Tibial artery (tissue), 4 donors: ENCODE data around the gene SDF4.

Experiments
- DNase-seq, 2 donors: peaks; one replicate each; pipeline ENCODE4 v3.0.0-alpha.2; 2019
- H3K27ac ChIP-seq, 2 donors: fragments of 200-600 bp; sonication (generic) in 1 of 2; 1 replicate in 1 of 2; 2 replicates in 1 of 2; pipeline ENCODE4 v1.5.1; 2018 to 2019; ENCODE audit warnings: mild to moderate bottlenecking in 1 of 2
- H3K27me3 ChIP-seq, 2 donors: fragments of 200-600 bp; sonication (generic) in 1 of 2; one replicate each; pipeline versions ENCODE4 v1.5.1 to v1.6.0; 2016 to 2019
- H3K36me3 ChIP-seq, 3 donors: fragments of 200-600 bp; sonication (generic) in 2 of 3; one replicate each; pipeline ENCODE4 v1.5.1; 2016 to 2019; ENCODE audit warnings: mild to moderate bottlenecking in 2 of 3
- H3K4me1 ChIP-seq, 4 donors: fragments of 200-600 bp; sonication (generic) in 2 of 4; 1 replicate in 3 of 4; 2 replicates in 1 of 4; pipeline ENCODE4 v1.5.1; 2016 to 2019
- H3K4me3 ChIP-seq, 2 donors: fragments of 200-600 bp; sonication (generic) in 1 of 2; 1 replicate in 1 of 2; 2 replicates in 1 of 2; pipeline ENCODE4 v1.5.1; 2018 to 2019; ENCODE audit warnings: mild to moderate bottlenecking in 2 of 2
- H3K9me3 ChIP-seq, 3 donors: fragments of 200-600 bp; sonication (generic) in 1 of 3; one replicate each; pipeline ENCODE4 v1.5.1; 2016 to 2019
- CTCF ChIP-seq, 2 experiments: fragments of 200-600 bp in 1 of 2; fragments of 450-650 bp in 1 of 2; IDR thresholded peaks; one replicate each; pipeline ENCODE4 v1.5.1; 2017 to 2019; ENCODE audit warnings: antibody characterized with exemption in 2 of 2, mild to moderate bottlenecking in 1 of 2, moderate library complexity in 1 of 2
- intact Hi-C: fragments of 100-400 bp; cut with DNase I; formaldehyde crosslinking; loops from one replicate; pipeline ENCODE4 v1.15.0; 2023; ENCODE audit warnings: low total_unique reads

The SDF4 gene

GRCh38 chr1:1189111-1189510 lies 42.7 kb downstream of the SDF4 start:
- DNase-seq, result no peak
- H3K36me3 ChIP-seq, result no peaks in the 10 kb centered on the region
- no peak overlapping the region for H3K4me3 ChIP-seq
- no peaks in the 10 kb centered on the region for H3K4me1 ChIP-seq
- no peaks in the 10 kb centered on the region for H3K27me3 ChIP-seq
- no peak for TF ChIP-seq CTCF (IDR thresholded peaks at IDR 0.05)
- H3K27ac ChIP-seq, result no peak overlapping the region
- H3K9me3 ChIP-seq, result no peaks in the 10 kb centered on the region
- intact Hi-C loops, result no loop called here

DNA sequence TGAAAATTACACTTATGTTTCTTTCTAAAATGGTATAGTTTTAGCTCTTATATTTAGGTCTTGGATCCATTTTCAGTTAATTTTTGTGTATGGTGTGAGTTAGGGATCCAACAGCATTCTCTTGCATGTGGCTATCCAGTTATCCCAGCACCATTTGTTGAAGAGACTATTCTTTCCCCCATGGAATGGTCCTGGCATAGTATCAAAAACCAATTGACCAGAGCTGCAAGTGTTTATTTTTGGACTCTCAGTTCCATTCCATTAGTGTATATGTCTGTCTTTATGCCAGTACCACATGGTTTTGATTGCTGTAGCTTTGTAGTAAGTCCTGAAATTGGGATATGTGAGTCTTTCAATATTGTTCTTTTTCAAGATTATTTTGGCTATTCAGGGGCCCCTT lies 43.9 kb downstream of the SDF4 start:
- H3K27ac ChIP-seq, result no peak overlapping the region
- H3K4me3 ChIP-seq, result no peak overlapping the region
- H3K4me1 ChIP-seq, result no peaks in the 10 kb centered on the region
- H3K9me3 ChIP-seq, result no peaks in the 10 kb centered on the region
- intact Hi-C loops, result no loop called here
- H3K36me3 ChIP-seq, result no peaks in the 10 kb centered on the region
- peaks cover 0 to 8% of the 10 kb centered on the region in 2 donors for H3K27me3 ChIP-seq
- no peak for TF ChIP-seq CTCF (IDR thresholded peaks at IDR 0.05)
- DNase-seq, result no peak

DNA sequence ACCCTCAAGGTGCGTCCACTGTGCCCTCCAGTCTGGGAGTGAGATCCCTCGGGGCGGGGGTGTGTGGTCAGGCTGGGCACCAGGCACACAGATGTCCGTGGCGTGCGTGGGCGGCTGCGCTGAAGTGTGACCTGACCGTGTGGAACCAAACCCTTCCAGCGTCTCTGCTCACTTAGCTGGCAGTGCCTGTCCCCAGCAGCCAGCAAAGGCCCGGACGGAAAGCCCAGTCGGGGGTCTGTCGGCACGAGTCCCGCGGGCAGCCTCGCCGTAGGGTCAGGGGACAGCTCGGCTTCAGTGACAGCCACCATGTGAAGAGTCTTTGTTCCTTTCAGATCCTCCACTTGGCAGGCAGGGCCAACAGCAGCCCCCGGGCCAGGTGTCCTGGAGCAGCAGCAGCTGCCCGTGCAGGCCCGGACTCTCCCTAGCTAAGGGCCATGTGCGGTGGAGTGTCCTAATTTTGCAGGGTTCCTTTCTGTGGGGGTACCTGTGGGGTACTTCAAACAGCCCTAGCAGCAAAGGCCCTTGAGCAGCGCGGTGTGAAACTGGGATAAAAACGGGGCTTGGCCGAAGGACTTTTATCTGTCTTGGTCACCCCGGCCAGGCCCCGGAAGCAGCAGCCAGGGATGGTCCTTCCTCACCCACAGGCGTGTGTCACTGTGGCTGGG lies 46.6 kb downstream of the SDF4 start:
- Histone ChIP-seq H3K27me3 (peaks cover 0 to 31% of the 10 kb centered on the region in 2 donors), H3K36me3 (no peaks in the 10 kb centered on the region), H3K4me3 (no peak overlapping the region), H3K27ac (no peak overlapping the region), H3K9me3 (no peaks in the 10 kb centered on the region), H3K4me1 (no peaks in the 10 kb centered on the region)
- intact Hi-C loops, result no loop called here
- DNase-seq, result no peak
- no peak for TF ChIP-seq CTCF (IDR thresholded peaks at IDR 0.05)

DNA sequence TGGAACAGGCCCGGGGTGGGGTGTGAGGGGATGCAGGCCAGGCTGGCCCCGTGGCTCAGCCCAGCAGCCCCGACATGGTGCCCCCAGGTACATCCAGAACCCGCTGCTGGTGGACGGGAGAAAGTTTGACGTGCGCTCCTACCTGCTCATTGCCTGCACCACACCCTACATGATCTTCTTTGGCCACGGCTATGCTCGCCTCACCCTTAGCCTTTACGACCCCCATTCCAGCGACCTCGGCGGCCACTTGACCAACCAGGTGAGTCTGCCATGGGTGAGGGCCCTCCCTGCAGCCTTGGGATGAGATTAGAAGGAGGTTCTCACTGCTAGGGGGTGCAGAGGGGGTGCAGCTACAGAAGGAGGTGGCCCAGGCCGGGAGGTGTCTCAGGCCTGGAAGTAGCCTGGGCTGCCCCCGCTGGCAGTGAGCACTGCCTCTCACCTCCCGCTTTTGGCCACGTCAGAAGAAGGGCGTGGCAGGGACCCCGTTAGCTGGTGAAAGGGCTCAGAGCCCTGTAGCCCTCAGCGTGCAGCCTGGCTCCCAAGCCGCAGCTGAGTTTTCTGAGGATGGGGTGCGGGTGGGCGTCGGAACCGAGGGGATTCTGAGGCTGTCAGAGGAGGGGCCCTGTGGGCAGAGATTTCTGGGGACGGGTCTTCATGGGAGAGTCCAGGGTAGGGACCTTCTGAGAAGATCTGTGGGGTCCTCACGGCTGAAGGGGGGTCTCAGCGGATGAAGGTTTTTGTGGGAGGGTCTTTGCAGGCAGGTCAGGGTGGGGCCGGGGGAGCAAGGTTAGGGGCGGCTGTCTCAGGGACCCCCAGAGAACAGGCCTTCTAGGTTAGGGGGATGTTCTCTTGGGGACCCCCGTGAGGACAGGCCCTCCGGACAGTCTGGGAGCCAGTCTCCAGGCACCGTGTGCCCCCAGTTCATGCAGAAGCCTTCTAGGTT lies 47.7 kb downstream of the SDF4 start:
- Histone ChIP-seq H3K4me3 (no peak overlapping the region), H3K36me3 (no peaks in the 10 kb centered on the region), H3K27me3 (peaks cover 0 to 42% of the 10 kb centered on the region in 2 donors), H3K4me1 (no peaks in the 10 kb centered on the region), H3K9me3 (no peaks in the 10 kb centered on the region), H3K27ac (no peak overlapping the region)
- intact Hi-C loops, result loop anchor here (5.0 kb wide), 1 partner anchor 42 kb away; no protein-coding TSS in a partner anchor
- TF ChIP-seq CTCF (IDR thresholded peaks at IDR 0.05), result no peak
- no peak for DNase-seq

DNA sequence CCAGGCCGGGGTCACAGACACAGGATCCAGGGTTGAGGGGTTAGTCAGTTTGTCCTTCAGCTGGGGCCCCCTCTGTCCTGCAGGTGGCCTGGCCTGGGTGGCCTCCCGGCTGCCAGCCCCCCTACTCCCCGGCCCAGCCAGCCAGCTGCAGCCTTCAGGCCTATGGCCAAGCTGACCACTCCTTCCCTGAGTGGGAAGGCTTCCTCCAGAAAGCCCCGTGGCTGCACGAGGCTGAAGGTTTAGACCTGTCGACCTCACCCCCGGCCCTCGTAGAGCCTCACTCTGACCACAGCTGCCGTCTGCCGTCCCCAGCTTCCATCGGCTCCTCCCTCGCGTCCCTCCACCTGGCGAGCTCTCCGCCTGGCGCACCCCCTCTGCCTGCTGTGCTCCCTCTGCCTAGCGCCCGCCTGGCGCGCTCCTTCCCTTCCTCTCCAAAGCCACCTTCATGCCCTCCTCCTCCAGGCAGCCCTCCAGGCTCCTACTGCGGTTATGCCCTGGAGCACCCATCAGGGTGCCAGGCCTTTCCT lies 48.5 kb downstream of the SDF4 start:
- intact Hi-C loops, result loop anchor here (5.0 kb wide), 1 partner anchor 41 kb away; no protein-coding TSS in a partner anchor
- H3K4me3 ChIP-seq, result no peak overlapping the region

More for the DNA sequence above, 48.5 kb downstream of the SDF4 start:
- H3K4me1 ChIP-seq, result no peaks in the 10 kb centered on the region
- peaks cover 0 to 50% of the 10 kb centered on the region in 2 donors for H3K27me3 ChIP-seq
- H3K27ac ChIP-seq, result no peak overlapping the region
- TF ChIP-seq CTCF (IDR thresholded peaks at IDR 0.05), result no peak
- DNase-seq, result no peak
- H3K9me3 ChIP-seq, result no peaks in the 10 kb centered on the region
- H3K36me3 ChIP-seq, result no peaks in the 10 kb centered on the region
